Peyer's patch (tissue), 4 donors: ENCODE results near the gene CACNA1A. TPM values are rescaled to one million over a fixed set of nuclear protein-coding genes. Genes with fewer than 3 reads are reported as not detected.

Experiments
- DNase-seq, 3 donors: peaks; one replicate each; pipeline ENCODE4 v3.0.0-alpha.2; 2017 to 2019
- H3K27ac ChIP-seq, 4 donors: fragments of 200-600 bp; sonication (generic); one replicate each; pipeline ENCODE4 v1.5.1; 2016 to 2019
- H3K27me3 ChIP-seq, 2 donors: fragments of 200-600 bp; sonication (generic); one replicate each; pipeline ENCODE4 v1.5.1; 2019
- H3K36me3 ChIP-seq, 3 donors: fragments of 200-600 bp; sonication (generic); one replicate each; pipeline ENCODE4 v1.5.1; 2016 to 2019
- H3K4me1 ChIP-seq, 4 donors: fragments of 200-600 bp; sonication (generic); one replicate each; pipeline ENCODE4 v1.5.1; 2016 to 2019
- H3K4me3 ChIP-seq, 4 donors: fragments of 200-600 bp; sonication (generic); 1 replicate in 3 of 4; 2 replicates in 1 of 4; pipeline ENCODE4 v1.5.1; 2016 to 2019; ENCODE audit warnings: mild to moderate bottlenecking in 1 of 4
- H3K9me3 ChIP-seq, 4 donors: fragments of 200-600 bp; sonication (generic); one replicate each; pipeline ENCODE4 v1.5.1; 2016 to 2019; ENCODE audit warnings: mild to moderate bottlenecking in 1 of 4
- CTCF ChIP-seq, 6 experiments: fragments of 450-650 bp in 4 of 6; fragments of 200-600 bp in 2 of 6; sonication (generic) in 1 of 6; IDR thresholded peaks; one replicate each; pipeline ENCODE4 v1.5.1; 2017 to 2019; ENCODE audit warnings: antibody characterized with exemption in 6 of 6, mild to moderate bottlenecking in 3 of 6, moderate library complexity in 1 of 6
- POLR2A ChIP-seq, 2 donors: fragments of 450-650 bp; IDR thresholded peaks; one replicate each; pipeline ENCODE4 v1.5.1; 2017; ENCODE audit warnings: antibody characterized with exemption in 2 of 2, mild to moderate bottlenecking in 2 of 2, moderate library complexity in 2 of 2
- total RNA-seq, 4 donors: library from RNA; depleted of rRNA; stranded (reverse); fragments of >200 nt; gene quantifications; one replicate each; pipeline ENCODE4 v1.1.0, GENCODE V29; 2016

The CACNA1A gene
- total RNA-seq, 4 donors from 2014 or later = 16.8 to 25.7 (median 21.7) TPM

DNA sequence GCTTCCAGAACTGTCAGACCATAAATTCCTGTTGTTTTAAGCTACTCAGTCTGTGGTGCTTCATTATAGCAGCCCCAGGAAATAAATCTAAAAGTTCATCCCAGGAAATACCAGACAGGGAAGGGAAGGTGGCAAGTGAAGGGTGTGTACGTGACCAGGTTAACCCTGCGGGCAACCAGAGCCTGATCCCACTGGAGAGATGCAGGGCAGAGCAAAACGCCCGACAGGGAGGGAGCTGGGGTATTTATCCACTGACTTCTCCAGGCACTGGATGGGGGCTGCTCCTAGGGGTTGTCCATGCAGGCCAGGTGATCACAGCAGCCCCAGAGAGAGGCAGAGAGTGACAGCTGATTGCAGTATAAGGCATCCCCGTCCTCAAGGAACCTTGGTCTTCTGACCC, 150.9 kb downstream of the CACNA1A start:
- no peaks in the 10 kb centered on the region for H3K36me3 ChIP-seq
- no peaks in the 10 kb centered on the region for H3K4me1 ChIP-seq

DNA sequence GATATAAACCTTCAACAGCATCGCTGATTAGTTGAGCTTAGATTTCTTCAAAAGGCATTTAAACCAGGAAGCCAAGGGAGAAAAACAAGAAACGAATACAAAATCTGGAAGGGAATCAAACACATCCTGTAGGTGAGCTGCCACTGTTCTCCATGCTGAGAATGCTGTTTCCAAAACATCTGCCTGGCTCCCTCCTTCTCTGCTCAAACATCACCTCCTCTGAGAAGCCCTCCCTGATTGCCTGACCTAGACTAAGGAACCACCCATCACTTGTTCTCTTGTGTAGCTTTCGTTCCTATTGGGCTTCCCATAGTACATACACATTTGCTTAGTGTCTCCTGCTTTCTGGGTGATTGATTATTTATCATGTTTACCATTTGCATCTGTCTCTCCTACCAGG, 152.7 kb downstream of the CACNA1A start:
- Histone ChIP-seq H3K27ac (no peak overlapping the region), H3K4me1 (no peaks in the 10 kb centered on the region), H3K9me3 (peaks cover 0 to 15% (median 0%) of the 10 kb centered on the region in 4 donors), H3K4me3 (no peak overlapping the region), H3K27me3 (no peaks in the 10 kb centered on the region), H3K36me3 (no peaks in the 10 kb centered on the region)
- no peak for DNase-seq
- TF ChIP-seq POLR2A (IDR thresholded peaks at IDR 0.05) = no peak

More for the DNA sequence above, 150.9 kb downstream of the CACNA1A start:
- no peak overlapping the region for H3K4me3 ChIP-seq
- H3K27ac ChIP-seq = no peak overlapping the region
- no peaks in the 10 kb centered on the region for H3K27me3 ChIP-seq
- DNase-seq = no peak
- TF ChIP-seq CTCF (IDR thresholded peaks at IDR 0.05) = no peak
- TF ChIP-seq POLR2A (IDR thresholded peaks at IDR 0.05) = no peak
- H3K9me3 ChIP-seq = peaks cover 0 to 13% (median 0%) of the 10 kb centered on the region in 4 donors

GRCh38 chr19:13350759-13351158, 155.5 kb downstream of the CACNA1A start:
- no peaks in the 10 kb centered on the region for H3K27me3 ChIP-seq
- no peaks in the 10 kb centered on the region for H3K4me1 ChIP-seq
- no peak overlapping the region for H3K27ac ChIP-seq
- DNase-seq = no peak
- H3K4me3 ChIP-seq = no peak overlapping the region
- no peaks in the 10 kb centered on the region for H3K36me3 ChIP-seq
- TF ChIP-seq CTCF (IDR thresholded peaks at IDR 0.05) (no peak), POLR2A (IDR thresholded peaks at IDR 0.05) (no peak)
- H3K9me3 ChIP-seq = peaks cover 0 to 15% (median 0%) of the 10 kb centered on the region in 4 donors

- Histone ChIP-seq H3K9me3 (peaks cover 0 to 15% (median 0%) of the 10 kb centered on the region in 4 donors), H3K4me3 (no peak overlapping the region), H3K4me1 (no peaks in the 10 kb centered on the region), H3K36me3 (no peaks in the 10 kb centered on the region), H3K27ac (no peak overlapping the region), H3K27me3 (no peaks in the 10 kb centered on the region)
- DNase-seq = no peak
- TF ChIP-seq CTCF (IDR thresholded peaks at IDR 0.05) = no peak
- TF ChIP-seq POLR2A (IDR thresholded peaks at IDR 0.05) = no peak
Measured at GRCh38 chr19:13350072-13350471, 156.2 kb downstream of the CACNA1A start.

- Histone ChIP-seq H3K4me3 (no peak overlapping the region), H3K4me1 (no peaks in the 10 kb centered on the region), H3K27me3 (no peaks in the 10 kb centered on the region), H3K9me3 (peaks cover 0 to 15% (median 0%) of the 10 kb centered on the region in 4 donors), H3K27ac (no peak overlapping the region), H3K36me3 (no peaks in the 10 kb centered on the region)
- TF ChIP-seq POLR2A (IDR thresholded peaks at IDR 0.05) = no peak
- TF ChIP-seq CTCF (IDR thresholded peaks at IDR 0.05) = no peak
- no peak for DNase-seq
Measured at GRCh38 chr19:13347367-13347766, 158.9 kb downstream of the CACNA1A start.

DNA sequence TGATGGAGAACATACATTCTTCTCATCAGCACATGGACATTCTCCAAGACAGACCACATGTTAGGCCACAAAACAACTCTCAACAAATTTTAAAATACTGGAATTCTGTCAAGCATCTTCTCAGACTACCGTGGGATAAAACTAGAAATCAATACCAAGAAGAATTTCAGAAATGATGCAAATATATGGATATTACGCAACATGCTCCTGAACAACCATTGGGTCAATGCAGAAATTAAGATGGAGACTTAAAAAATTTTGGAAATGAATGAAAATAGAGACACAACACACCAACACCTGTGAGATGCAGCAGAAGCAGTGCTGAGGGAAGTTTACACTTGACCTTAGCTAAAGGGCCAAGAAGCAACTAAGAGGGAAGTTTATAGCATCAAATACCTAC, 162.8 kb downstream of the CACNA1A start:
- DNase-seq = no peak
- Histone ChIP-seq H3K36me3 (no peaks in the 10 kb centered on the region), H3K27ac (no peak overlapping the region), H3K9me3 (no peaks in the 10 kb centered on the region), H3K4me1 (no peaks in the 10 kb centered on the region), H3K4me3 (no peak overlapping the region), H3K27me3 (no peaks in the 10 kb centered on the region)
- TF ChIP-seq POLR2A (IDR thresholded peaks at IDR 0.05) (no peak), CTCF (IDR thresholded peaks at IDR 0.05) (no peak)
